GM12878 (cell line): ENCODE results near the gene PRCD. TPM values are rescaled to one million over a fixed set of nuclear protein-coding genes. Genes with fewer than 3 reads are reported as not detected.

Experiments
- ATAC-seq: fragments of 200-7000 bp; cut with Tn5 transposase; 3 replicates; pipeline ENCODE4 v1.9.1; 2020; ENCODE audit warnings: mild to moderate bottlenecking, moderate library complexity
- BruUV-seq: library from RNA; stranded (reverse); fragments of 400-500 nt; replicated peaks from 2 replicates; lab custom pipeline; 2021; lab: Mats Ljungman, UMichigan
- CTCF ChIA-PET: fragments of 300-600 bp; sonication (Branson Sonifier 250); formaldehyde crosslinking; extraction: SDS; loops from one replicate; lab custom pipeline; 2021; ENCODE audit warnings: inconsistent platforms; lab: Yijun Ruan, JAX
- POLR2A ChIA-PET: fragments of 350-600 bp; formaldehyde crosslinking; extraction: SDS; loops from one replicate; lab custom pipeline; 2021; ENCODE audit warnings: inconsistent platforms; lab: Charles Lee
- RAD21 ChIA-PET: fragments of 300-600 bp; sonication (Branson Sonifier 250); formaldehyde crosslinking; loops from one replicate; lab custom pipeline; 2023; ENCODE audit warnings: antibody characterized with exemption; ENCODE audit not compliant: unreplicated experiment; lab: Charles Lee
- SMC1A ChIA-PET: fragments of 300-600 bp; sonication (Branson Sonifier 250); formaldehyde crosslinking; loops from one replicate; lab custom pipeline; 2023; ENCODE audit not compliant: unreplicated experiment, uncharacterized antibody; lab: Charles Lee
- DNase-seq: peaks from one replicate; pipeline ENCODE4 v3.0.0-alpha.2; 2011; ENCODE audit warnings: low read depth, low spot score
- FAIRE-seq: peaks from 3 replicates; lab custom pipeline; 2011; peaks lifted over from hg19 to GRCh38; lab: Jason Lieb, UNC
- H2AFZ ChIP-seq: 2 replicates; pipeline ENCODE4 v1.6.0; 2011; ENCODE audit warnings: low read depth, low read length, control low read depth; ENCODE audit not compliant: control insufficient read depth
- H3K27ac ChIP-seq: 2 replicates; pipeline ENCODE4 v1.5.1; 2011; ENCODE audit warnings: control low read depth; ENCODE audit not compliant: control insufficient read depth, insufficient read depth
- H3K27me3 ChIP-seq, 2 experiments: replicated peaks in 1 of 2; 2 replicates each; pipeline versions ENCODE4 v1.6.0 to v1.6.1; 2011; ENCODE audit warnings: low read length in 1 of 2; ENCODE audit not compliant: control insufficient read depth in 2 of 2, insufficient read depth in 2 of 2
- H3K36me3 ChIP-seq, 2 experiments: 2 replicates each; pipeline ENCODE4 v1.5.1; 2011; ENCODE audit warnings: low read length in 1 of 2; ENCODE audit not compliant: control insufficient read depth in 2 of 2, insufficient read depth in 2 of 2
- H3K4me1 ChIP-seq: 2 replicates; pipeline ENCODE4 v1.6.1; 2011; ENCODE audit warnings: mild to moderate bottlenecking, low read length, moderate library complexity, mixed read lengths; ENCODE audit not compliant: control insufficient read depth, insufficient read depth
- H3K4me2 ChIP-seq: 2 replicates; pipeline ENCODE4 v1.6.0; 2011; ENCODE audit warnings: control low read depth; ENCODE audit not compliant: control insufficient read depth, insufficient read depth
- H3K4me3 ChIP-seq: fragments of 200-600 bp; sonication (generic); 2 replicates; pipeline ENCODE4 v1.5.1; 2016
- H3K79me2 ChIP-seq: 2 replicates; pipeline ENCODE4 v1.6.0; 2011; ENCODE audit warnings: low read length; ENCODE audit not compliant: control insufficient read depth, insufficient read depth
- H3K9ac ChIP-seq: 2 replicates; pipeline ENCODE4 v1.8.0; 2011; ENCODE audit warnings: low read length, control low read depth, mixed read lengths; ENCODE audit not compliant: control insufficient read depth, insufficient read depth
- H3K9me3 ChIP-seq: replicated peaks from 3 replicates; pipeline ENCODE4 v1.5.1; 2011; ENCODE audit warnings: mild to moderate bottlenecking, low read length; ENCODE audit not compliant: control insufficient read depth, insufficient read depth
- H4K20me1 ChIP-seq: 2 replicates; pipeline ENCODE4 v1.6.0; 2011; ENCODE audit not compliant: control insufficient read depth, insufficient read depth
- CTCF ChIP-seq, 3 experiments: IDR thresholded peaks in 2 of 3; conservative IDR thresholded peaks in 1 of 3; 2 replicates each; pipeline ENCODE4 v1.5.1; 2011; ENCODE audit warnings: low read depth in 3 of 3, low read length in 3 of 3, mild to moderate bottlenecking in 3 of 3, control low read depth in 2 of 3, moderate library complexity in 2 of 3, inconsistent platforms in 1 of 3, mixed read lengths in 1 of 3; ENCODE audit not compliant: control insufficient read depth in 2 of 3, insufficient read depth in 1 of 3; ENCODE audit errors: extremely low read depth in 1 of 3
- EZH2 ChIP-seq: IDR thresholded peaks from 2 replicates; pipeline ENCODE4 v1.6.1; 2012; ENCODE audit warnings: low read depth, mild to moderate bottlenecking, control low read depth, inconsistent platforms, low read length, borderline replicate concordance; ENCODE audit not compliant: control insufficient read depth
- GABPA ChIP-seq: IDR thresholded peaks from 2 replicates; pipeline ENCODE4 v1.6.1; 2014; ENCODE audit warnings: antibody characterized with exemption, low read depth, mild to moderate bottlenecking, inconsistent platforms
- WGBS: methylation state at CpG from one replicate; pipeline ENCODE4 v1.1.6; 2016; ENCODE audit warnings: low lambda C conversion rate; ENCODE audit not compliant: insufficient replicate concordance, insufficient coverage; ENCODE audit errors: missing lambda C conversion rate; 5-methylcytosine and 5-hydroxymethylcytosine counted together
- in situ Hi-C: fragments of 300-500 bp; cut with MboI; formaldehyde crosslinking; loops from 9 replicates; pipeline ENCODE4 v1.14.3; 2018; ENCODE audit warnings: mixed read lengths
- intact Hi-C: fragments of 100-400 bp; cut with micrococcal nuclease; formaldehyde crosslinking; loops from one replicate; pipeline ENCODE4 v1.14.2; 2022; ENCODE audit not compliant: unreplicated experiment
- polyA plus RNA-seq, 11 experiments: library from polyadenylated mRNA; depleted of rRNA in 4 of 11; unstranded in 6 of 11; stranded (reverse) in 5 of 11; fragments of >200 nt; fragmentation: Nextera tagmentation in 4 of 11; fragmentation: Illumina TruSeq in 1 of 11; extraction: Ambion mirVana in 4 of 11; extraction: Trizol in 1 of 11; gene quantifications; 1 replicate in 1 of 11; 2 replicates in 10 of 11; pipeline versions ENCODE4 v1.2.1 to v1.2.3, GENCODE V29; 2011 to 2016; ENCODE audit warnings: inconsistent platforms in 2 of 11, missing spikeins in 2 of 11, low read depth in 1 of 11
- total RNA-seq, 4 experiments: library from RNA; depleted of rRNA in 3 of 4; stranded (reverse); fragments of >200 nt in 3 of 4; fragmentation: Illumina TruSeq in 1 of 4; extraction: Trizol in 1 of 4; gene quantifications; 2 replicates each; pipeline versions ENCODE4 v1.2.1 to v1.2.3, GENCODE V29; 2013 to 2021

PRCD gene
- total and polyA plus RNA-seq, 10 of the 15 experiments (the other 5 are each of a cell fraction or from before 2014, with no cell fraction given), result 0.18 to 0.95 (median 0.34) TPM; not detected in 4

DNA sequence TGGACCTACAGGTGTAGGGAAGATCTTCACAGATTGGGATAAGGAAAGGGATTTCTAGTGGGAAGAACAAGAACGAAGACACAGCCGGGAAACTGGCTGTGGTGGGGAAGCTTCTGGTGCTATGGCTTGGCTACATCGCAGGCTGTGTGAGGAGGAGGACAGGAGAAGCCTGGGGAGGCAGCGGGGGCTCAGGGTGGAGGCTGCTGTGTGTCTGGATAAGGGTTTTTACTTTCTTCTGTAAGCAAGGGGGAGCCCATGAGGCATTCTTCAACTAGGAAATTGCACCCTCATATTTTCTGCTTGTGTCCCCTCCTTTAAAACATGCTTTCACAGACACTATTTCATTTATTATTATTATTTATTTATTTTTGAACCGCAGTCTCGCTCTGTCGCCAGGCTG lies 35.7 kb upstream of the PRCD start:
- Histone ChIP-seq H3K79me2 (peaks cover 21% of the 10 kb centered on the region), H3K4me1 (peaks cover 22% of the 10 kb centered on the region), H3K36me3 (no peaks in the 10 kb centered on the region), H2AFZ (peak overlapping the region; percentile 15; the same call in 1 of the 2 replicates), H3K9me3 (no peaks in the 10 kb centered on the region), H3K27me3 (no peaks in the 10 kb centered on the region; a peak in 1 of 4 replicates), H3K4me3 (no peak overlapping the region), H4K20me1 (no peaks in the 10 kb centered on the region), H3K27ac (no peak overlapping the region), H3K4me2 (no peak overlapping the region)
- CTCF ChIA-PET, result interaction anchor here (0.6 to 8.9 kb wide), 11 partner anchors 12 to 100 kb away, joined by 3 to 186 read pairs (median 5); partner anchors contain the start of gene AANAT
- RAD21 ChIA-PET, result interaction anchor here (0.6 to 5.4 kb wide), 5 partner anchors 12 to 48 kb away, joined by 3 to 37 read pairs (median 5); partner anchors contain the start of gene AANAT
- POLR2A ChIA-PET, result interaction anchor here (0.6 to 9.0 kb wide), 5 partner anchors 11 to 535 kb away, joined by 3 to 101 read pairs (median 4); no protein-coding TSS in a partner anchor
- no peak for ATAC-seq
- in situ Hi-C loops, result no loop called here
- no peak for FAIRE-seq
- BruUV-seq, result no TSS peak
- peak; percentile 23 to 52 (median 28); a peak in 5 of 6 replicates for TF ChIP-seq CTCF (IDR thresholded peaks at IDR 0.05 in 2 of 3, conservative IDR thresholded peaks at IDR 0.05 in 1 of 3; ENCODE audit: control insufficient read depth in 2 of 3, extremely low read depth in 1 of 3, insufficient read depth in 1 of 3, low read depth in 3 of 3, low read length in 3 of 3)
- no peak for TF ChIP-seq GABPA
- no peak for TF ChIP-seq EZH2
- TF ChIP-seq, all 136 proteins: peak for 1
- WGBS, result 53% methylated on average over 7 of the region's 7 CpGs
- DNase-seq, result no peak
- intact Hi-C loops, result no loop called here
- SMC1A ChIA-PET, result interaction anchor here (1.4 to 8.7 kb wide), 6 partner anchors 19 to 106 kb away, joined by 3 to 115 read pairs (median 12); partner anchors contain the start of gene AANAT
- no peak overlapping the region for H3K9ac ChIP-seq
